GM19452 (cell line): ENCODE results near the gene SPATC1L.

Experiments used
- ATAC-seq: cut with Tn5 transposase; IDR thresholded peaks from one replicate; pipeline ENCODE4 v1.9.1; 2021; ENCODE audit not compliant: unreplicated experiment

SPATC1L gene

GRCh38 chr21:46136739-46137349 is 47.4 kb downstream of the SPATC1L start:
- ATAC-seq = no peak

- ATAC-seq = no peak
These were observed 48.4 kb downstream of the SPATC1L start for GRCh38 chr21:46135782-46136395.

- ATAC-seq = no peak
These were observed 52.2 kb downstream of the SPATC1L start for GRCh38 chr21:46131838-46132651.

GRCh38 chr21:46131588-46131837 is 52.7 kb downstream of the SPATC1L start:
- no peak for ATAC-seq

- ATAC-seq = no peak
These were observed 53.2 kb downstream of the SPATC1L start for GRCh38 chr21:46130831-46131587.

- no peak for ATAC-seq
These were observed 54.2 kb downstream of the SPATC1L start for GRCh38 chr21:46129846-46130651.

- no peak for ATAC-seq
These were observed 55.2 kb downstream of the SPATC1L start for GRCh38 chr21:46128933-46129571.

GRCh38 chr21:46128106-46128932 is 55.9 kb downstream of the SPATC1L start:
- no peak for ATAC-seq

GRCh38 chr21:46127239-46128105 is 56.8 kb downstream of the SPATC1L start:
- no peak for ATAC-seq

GRCh38 chr21:46126309-46127238 is 57.7 kb downstream of the SPATC1L start:
- ATAC-seq = no peak

- ATAC-seq = no peak
These were observed 58.4 kb downstream of the SPATC1L start for GRCh38 chr21:46125846-46126301.

- no peak for ATAC-seq
These were observed 59.1 kb downstream of the SPATC1L start for GRCh38 chr21:46124926-46125845.

- ATAC-seq = no peak
These were observed 60.0 kb downstream of the SPATC1L start for GRCh38 chr21:46124083-46124925.

- no peak for ATAC-seq
These were observed 61.2 kb downstream of the SPATC1L start for GRCh38 chr21:46122758-46123683.
